HEK293 (cell line): ENCODE data around the gene SRCIN1.

Source experiments
- CTCF ChIA-PET: fragments of 350-600 bp; formaldehyde crosslinking; extraction: SDS; loops from one replicate; lab custom pipeline; 2021; ENCODE audit warnings: antibody characterized with exemption; lab: Yijun Ruan, JAX
- POLR2A ChIA-PET: fragments of 300-600 bp; formaldehyde crosslinking; extraction: SDS; loops from one replicate; lab custom pipeline; 2020; ENCODE audit warnings: antibody characterized with exemption, inconsistent platforms; lab: Yijun Ruan, JAX
- H3K27ac ChIP-seq: fragments of 200-500 bp; sonication (Bioruptor generic); 2 replicates; pipeline ENCODE4 v1.5.1; 2014; ENCODE audit warnings: low read depth, low read length, control low read depth, inconsistent platforms; ENCODE audit errors: extremely low read depth
- H3K36me3 ChIP-seq, 2 experiments: fragments of 200-500 bp in 1 of 2; sonication (Bioruptor generic) in 1 of 2; 1 replicate in 1 of 2; 2 replicates in 1 of 2; pipeline ENCODE4 v1.5.1; 2014 to 2017; ENCODE audit warnings: inconsistent platforms in 2 of 2, low read length in 2 of 2; ENCODE audit not compliant: control insufficient read depth in 2 of 2, insufficient read depth in 1 of 2
- H3K4me1 ChIP-seq: fragments of 200-500 bp; sonication (Bioruptor generic); 2 replicates; pipeline ENCODE4 v1.5.1; 2014; ENCODE audit warnings: mild to moderate bottlenecking, low read length, inconsistent platforms; ENCODE audit not compliant: control insufficient read depth, insufficient read depth
- H3K4me3 ChIP-seq: 2 replicates; pipeline ENCODE4 v1.5.1; 2011; ENCODE audit warnings: low read depth, mild to moderate bottlenecking, control low read depth, low read length, moderate library complexity
- H3K9me3 ChIP-seq: fragments of 200-500 bp; sonication (Bioruptor generic); 2 replicates; pipeline ENCODE4 v1.5.1; 2014; ENCODE audit warnings: low read depth, low read length, inconsistent platforms; ENCODE audit not compliant: control insufficient read depth, insufficient read depth
- BCL11A ChIP-seq: fragments of 450-650 bp; formaldehyde crosslinking; IDR thresholded peaks from 2 replicates; pipeline ENCODE4 v1.5.1; 2016; ENCODE audit warnings: low read depth, missing biosample characterization, missing genetic modification characterization
- PRDM1 ChIP-seq: fragments of 450-650 bp; formaldehyde crosslinking; IDR thresholded peaks from 2 replicates; pipeline ENCODE4; 2016; ENCODE audit warnings: missing biosample characterization, missing genetic modification characterization
- PRDM4 ChIP-seq: fragments of 450-650 bp; formaldehyde crosslinking; IDR thresholded peaks from 2 replicates; pipeline ENCODE4 v1.5.1; 2017; ENCODE audit warnings: missing biosample characterization, missing genetic modification characterization
- WT1 ChIP-seq: fragments of 450-650 bp; formaldehyde crosslinking; IDR thresholded peaks from 2 replicates; pipeline ENCODE4 v1.5.1; 2016; ENCODE audit warnings: missing biosample characterization, missing genetic modification characterization
- ZBTB17 ChIP-seq: fragments of 450-650 bp; formaldehyde crosslinking; IDR thresholded peaks from 2 replicates; pipeline ENCODE4 v1.5.1; 2016; ENCODE audit warnings: missing biosample characterization, missing genetic modification characterization
- ZBTB48 ChIP-seq: fragments of 450-650 bp; formaldehyde crosslinking; IDR thresholded peaks from 2 replicates; pipeline ENCODE4 v1.5.1; 2016; ENCODE audit warnings: missing biosample characterization, missing genetic modification characterization
- ZNF121 ChIP-seq: fragments of 450-650 bp; formaldehyde crosslinking; IDR thresholded peaks from 2 replicates; pipeline ENCODE4 v1.5.1; 2016; ENCODE audit warnings: missing biosample characterization, missing genetic modification characterization
- ZNF202 ChIP-seq: fragments of 450-650 bp; formaldehyde crosslinking; IDR thresholded peaks from 2 replicates; pipeline ENCODE4 v1.5.1; 2016; ENCODE audit warnings: missing biosample characterization, missing genetic modification characterization, borderline replicate concordance
- ZNF248 ChIP-seq: fragments of 450-650 bp; formaldehyde crosslinking; IDR thresholded peaks from 2 replicates; pipeline ENCODE4 v1.5.1; 2017; ENCODE audit warnings: missing biosample characterization, missing genetic modification characterization
- ZNF350 ChIP-seq: fragments of 450-650 bp; formaldehyde crosslinking; IDR thresholded peaks from 2 replicates; pipeline ENCODE4 v1.5.0; 2017; ENCODE audit warnings: missing biosample characterization, mild to moderate bottlenecking, missing genetic modification characterization
- ZNF37A ChIP-seq: fragments of 450-650 bp; IDR thresholded peaks from 2 replicates; pipeline ENCODE4 v1.5.1; 2018; ENCODE audit warnings: missing biosample characterization, missing genetic modification characterization
- ZNF426 ChIP-seq: fragments of 450-650 bp; formaldehyde crosslinking; IDR thresholded peaks from 2 replicates; pipeline ENCODE4 v1.5.1; 2017; ENCODE audit warnings: missing biosample characterization, missing genetic modification characterization, mild to moderate bottlenecking, inconsistent platforms, moderate library complexity
- ZNF600 ChIP-seq: fragments of 450-650 bp; formaldehyde crosslinking; IDR thresholded peaks from 2 replicates; pipeline ENCODE4 v1.5.1; 2016; ENCODE audit warnings: missing biosample characterization, missing genetic modification characterization
- TF ChIP-seq, protein P1 (sequence below): fragments of 450-650 bp; formaldehyde crosslinking; IDR thresholded peaks from 2 replicates; pipeline ENCODE4 v1.5.1; 2017; ENCODE audit warnings: missing biosample characterization, missing genetic modification characterization
- TF ChIP-seq, protein P2 (sequence below): fragments of 450-650 bp; formaldehyde crosslinking; IDR thresholded peaks from 2 replicates; pipeline ENCODE4 v1.5.1; 2016; ENCODE audit warnings: missing biosample characterization, missing genetic modification characterization

SRCIN1 gene

GRCh38 chr17:38561416-38562214, 44.1 kb downstream of the SRCIN1 start:
- ChIA-PET CTCF (interaction anchor here (4.1 to 10.8 kb wide), 2 partner anchors 23 to 25 kb away, joined by 36 to 264 read pairs; no protein-coding TSS in a partner anchor), POLR2A (no interaction called here)
- H3K9me3 ChIP-seq: no peaks in the 10 kb centered on the region
- H3K36me3 ChIP-seq: peaks cover 0 to 7% of the 10 kb centered on the region in 2 experiments; a peak in 1 of 3 replicates
- H3K4me1 ChIP-seq: peaks cover 15% of the 10 kb centered on the region
- no peak overlapping the region for H3K27ac ChIP-seq
- no peak for TF ChIP-seq ZBTB48 (tag by site-specific recombination)
- TF ChIP-seq ZNF202: no peak
- TF ChIP-seq, protein P1, sequence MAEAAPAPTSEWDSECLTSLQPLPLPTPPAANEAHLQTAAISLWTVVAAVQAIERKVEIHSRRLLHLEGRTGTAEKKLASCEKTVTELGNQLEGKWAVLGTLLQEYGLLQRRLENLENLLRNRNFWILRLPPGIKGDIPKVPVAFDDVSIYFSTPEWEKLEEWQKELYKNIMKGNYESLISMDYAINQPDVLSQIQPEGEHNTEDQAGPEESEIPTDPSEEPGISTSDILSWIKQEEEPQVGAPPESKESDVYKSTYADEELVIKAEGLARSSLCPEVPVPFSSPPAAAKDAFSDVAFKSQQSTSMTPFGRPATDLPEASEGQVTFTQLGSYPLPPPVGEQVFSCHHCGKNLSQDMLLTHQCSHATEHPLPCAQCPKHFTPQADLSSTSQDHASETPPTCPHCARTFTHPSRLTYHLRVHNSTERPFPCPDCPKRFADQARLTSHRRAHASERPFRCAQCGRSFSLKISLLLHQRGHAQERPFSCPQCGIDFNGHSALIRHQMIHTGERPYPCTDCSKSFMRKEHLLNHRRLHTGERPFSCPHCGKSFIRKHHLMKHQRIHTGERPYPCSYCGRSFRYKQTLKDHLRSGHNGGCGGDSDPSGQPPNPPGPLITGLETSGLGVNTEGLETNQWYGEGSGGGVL (tag by site-specific recombination): no peak
- TF ChIP-seq ZNF248: no peak
- TF ChIP-seq ZNF350 (tag by site-specific recombination): no peak
- no peak for TF ChIP-seq WT1 (tag by site-specific recombination)
- TF ChIP-seq PRDM4 (tag by site-specific recombination): no peak
- no peak overlapping the region for H3K4me3 ChIP-seq

- peaks cover 0 to 14% of the 10 kb centered on the region in 2 experiments; a peak in 1 of 3 replicates for H3K36me3 ChIP-seq
- no peaks in the 10 kb centered on the region for H3K9me3 ChIP-seq
- H3K27ac ChIP-seq: no peak overlapping the region
- POLR2A ChIA-PET: no interaction called here
- H3K4me3 ChIP-seq: no peak overlapping the region
- TF ChIP-seq PRDM1 (peak; percentile 78), ZNF121 (tag by site-specific recombination) (no peak), BCL11A (tag by site-specific recombination) (no peak), ZNF600 (peak; percentile 54; the same call in 1 of the 2 replicates), ZNF426 (tag by site-specific recombination) (no peak), ZBTB17 (tag by site-specific recombination) (peak; percentile 51), ZNF37A (no peak)
- TF ChIP-seq, protein P2, sequence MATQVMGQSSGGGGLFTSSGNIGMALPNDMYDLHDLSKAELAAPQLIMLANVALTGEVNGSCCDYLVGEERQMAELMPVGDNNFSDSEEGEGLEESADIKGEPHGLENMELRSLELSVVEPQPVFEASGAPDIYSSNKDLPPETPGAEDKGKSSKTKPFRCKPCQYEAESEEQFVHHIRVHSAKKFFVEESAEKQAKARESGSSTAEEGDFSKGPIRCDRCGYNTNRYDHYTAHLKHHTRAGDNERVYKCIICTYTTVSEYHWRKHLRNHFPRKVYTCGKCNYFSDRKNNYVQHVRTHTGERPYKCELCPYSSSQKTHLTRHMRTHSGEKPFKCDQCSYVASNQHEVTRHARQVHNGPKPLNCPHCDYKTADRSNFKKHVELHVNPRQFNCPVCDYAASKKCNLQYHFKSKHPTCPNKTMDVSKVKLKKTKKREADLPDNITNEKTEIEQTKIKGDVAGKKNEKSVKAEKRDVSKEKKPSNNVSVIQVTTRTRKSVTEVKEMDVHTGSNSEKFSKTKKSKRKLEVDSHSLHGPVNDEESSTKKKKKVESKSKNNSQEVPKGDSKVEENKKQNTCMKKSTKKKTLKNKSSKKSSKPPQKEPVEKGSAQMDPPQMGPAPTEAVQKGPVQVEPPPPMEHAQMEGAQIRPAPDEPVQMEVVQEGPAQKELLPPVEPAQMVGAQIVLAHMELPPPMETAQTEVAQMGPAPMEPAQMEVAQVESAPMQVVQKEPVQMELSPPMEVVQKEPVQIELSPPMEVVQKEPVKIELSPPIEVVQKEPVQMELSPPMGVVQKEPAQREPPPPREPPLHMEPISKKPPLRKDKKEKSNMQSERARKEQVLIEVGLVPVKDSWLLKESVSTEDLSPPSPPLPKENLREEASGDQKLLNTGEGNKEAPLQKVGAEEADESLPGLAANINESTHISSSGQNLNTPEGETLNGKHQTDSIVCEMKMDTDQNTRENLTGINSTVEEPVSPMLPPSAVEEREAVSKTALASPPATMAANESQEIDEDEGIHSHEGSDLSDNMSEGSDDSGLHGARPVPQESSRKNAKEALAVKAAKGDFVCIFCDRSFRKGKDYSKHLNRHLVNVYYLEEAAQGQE (tag by site-specific recombination): peak; percentile 98
- CTCF ChIA-PET: interaction anchor here (0.6 to 10.8 kb wide), 8 partner anchors 11 to 115 kb away, joined by 3 to 264 read pairs (median 14); partner anchors contain the start of gene EPOP
- H3K4me1 ChIP-seq: peaks cover 15% of the 10 kb centered on the region
Observed at GRCh38 chr17:38560503-38561318, 45.0 kb downstream of the SRCIN1 start.
